Epithelial cell of esophagus (primary cell): Measurements from ENCODE around the gene KLHL15.
A peak's percentile ranks its signal among the peaks of the same experiment; 100 is the strongest.

ENCODE experiments used
- DNase-seq: peaks from one replicate; pipeline ENCODE4 v3.0.0; 2010; ENCODE audit warnings: low read depth
- H3K4me3 ChIP-seq: 2 replicates; pipeline ENCODE4 v1.5.1; 2011; ENCODE audit warnings: mild to moderate bottlenecking, low read length, control low read depth
- TF ChIP-seq, protein P1 (sequence below): IDR thresholded peaks from 2 replicates; pipeline ENCODE4 v1.5.1; 2011; ENCODE audit warnings: low read depth, mild to moderate bottlenecking, low read length, control low read depth, inconsistent platforms; ENCODE audit not compliant: insufficient read depth; ENCODE audit errors: missing control alignments

The KLHL15 gene

DNA sequence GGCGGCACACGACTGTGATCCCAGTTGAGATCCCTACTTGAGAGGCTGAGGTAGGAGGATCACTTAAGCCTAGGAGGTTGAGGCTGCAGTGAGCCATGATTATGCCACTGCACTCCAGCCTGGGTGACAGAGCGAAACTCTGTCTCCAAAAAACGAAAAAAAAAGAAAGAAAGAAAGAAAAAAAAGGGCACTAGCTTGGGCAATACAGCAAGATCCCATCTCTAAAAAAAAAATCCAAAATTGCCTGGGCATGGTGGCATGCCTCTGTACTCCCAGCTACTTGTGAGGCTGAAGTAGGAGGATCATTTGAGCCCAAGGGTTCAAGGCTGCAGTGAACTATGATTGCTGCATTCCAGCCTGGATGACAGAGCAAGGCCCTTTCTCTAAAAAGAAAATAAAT is 10.7 kb upstream of the KLHL15 start:
- no peak for DNase-seq
- no peak overlapping the region for H3K4me3 ChIP-seq
- TF ChIP-seq, protein P1, sequence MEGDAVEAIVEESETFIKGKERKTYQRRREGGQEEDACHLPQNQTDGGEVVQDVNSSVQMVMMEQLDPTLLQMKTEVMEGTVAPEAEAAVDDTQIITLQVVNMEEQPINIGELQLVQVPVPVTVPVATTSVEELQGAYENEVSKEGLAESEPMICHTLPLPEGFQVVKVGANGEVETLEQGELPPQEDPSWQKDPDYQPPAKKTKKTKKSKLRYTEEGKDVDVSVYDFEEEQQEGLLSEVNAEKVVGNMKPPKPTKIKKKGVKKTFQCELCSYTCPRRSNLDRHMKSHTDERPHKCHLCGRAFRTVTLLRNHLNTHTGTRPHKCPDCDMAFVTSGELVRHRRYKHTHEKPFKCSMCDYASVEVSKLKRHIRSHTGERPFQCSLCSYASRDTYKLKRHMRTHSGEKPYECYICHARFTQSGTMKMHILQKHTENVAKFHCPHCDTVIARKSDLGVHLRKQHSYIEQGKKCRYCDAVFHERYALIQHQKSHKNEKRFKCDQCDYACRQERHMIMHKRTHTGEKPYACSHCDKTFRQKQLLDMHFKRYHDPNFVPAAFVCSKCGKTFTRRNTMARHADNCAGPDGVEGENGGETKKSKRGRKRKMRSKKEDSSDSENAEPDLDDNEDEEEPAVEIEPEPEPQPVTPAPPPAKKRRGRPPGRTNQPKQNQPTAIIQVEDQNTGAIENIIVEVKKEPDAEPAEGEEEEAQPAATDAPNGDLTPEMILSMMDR: no peak

DNA sequence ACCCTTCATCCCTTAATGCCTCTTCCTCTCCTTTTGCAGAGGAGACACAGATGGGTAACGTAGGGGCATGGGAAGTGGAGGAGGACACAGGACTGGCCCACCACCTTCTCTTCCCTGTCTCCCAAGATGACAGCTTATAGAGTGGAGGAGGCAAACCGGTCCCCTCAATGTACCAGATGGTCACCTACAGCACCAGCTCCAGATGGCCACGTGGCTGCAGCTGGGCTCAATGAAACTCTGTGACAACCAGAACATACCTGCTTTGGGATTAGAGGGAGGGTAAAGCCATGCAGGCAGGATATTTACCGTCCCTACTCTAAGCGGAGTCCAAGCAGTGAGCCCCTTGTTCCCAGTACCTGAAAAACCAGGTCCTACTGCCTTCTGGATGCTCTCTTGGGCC is 7.5 kb upstream of the KLHL15 start:
- TF ChIP-seq, protein P1: no peak
- H3K4me3 ChIP-seq: no peak overlapping the region
- DNase-seq: no peak

DNA sequence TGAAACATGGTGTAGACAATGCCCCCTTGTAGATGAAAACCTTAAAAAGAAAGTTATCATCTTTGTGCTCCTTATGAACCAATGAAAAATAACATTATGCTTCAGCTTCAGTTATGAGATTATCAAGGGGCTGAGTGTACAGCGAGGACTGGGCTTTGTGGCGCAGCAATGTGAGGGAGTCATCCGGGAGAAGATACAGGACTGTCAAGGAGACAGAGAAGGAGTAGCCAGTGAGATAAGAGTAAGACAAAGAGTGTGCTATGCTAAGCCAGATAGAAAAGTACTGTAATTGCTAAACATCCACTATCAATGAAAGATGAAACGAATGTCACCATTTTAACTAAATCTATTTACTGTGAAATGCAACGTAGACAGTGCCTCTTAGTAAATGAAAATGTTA is 3.6 kb upstream of the KLHL15 start:
- TF ChIP-seq, protein P1: no peak
- H3K4me3 ChIP-seq: no peak overlapping the region
- DNase-seq: no peak

DNA sequence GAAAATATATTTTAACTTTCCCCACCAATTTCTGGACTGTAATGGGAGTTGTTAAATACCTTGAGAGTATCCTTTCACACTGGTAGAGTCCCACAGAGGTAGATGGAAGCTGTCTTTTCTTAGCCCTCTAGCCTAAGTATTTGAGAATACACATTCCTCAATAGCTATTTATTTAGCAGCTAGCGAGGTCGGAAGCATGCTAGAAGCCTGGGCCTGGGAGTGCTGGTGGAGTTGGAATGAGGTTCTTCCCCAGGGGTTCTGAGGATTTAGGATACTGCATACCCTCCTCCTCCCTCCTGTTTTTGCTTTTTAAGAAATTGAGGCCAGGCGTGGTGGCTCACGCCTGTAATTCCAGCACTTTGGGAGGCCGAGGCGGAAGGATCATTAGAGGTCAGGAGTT is 999 bp upstream of the KLHL15 start:
- TF ChIP-seq, protein P1: no peak
- no peak for DNase-seq
- H3K4me3 ChIP-seq: no peak overlapping the region

DNA sequence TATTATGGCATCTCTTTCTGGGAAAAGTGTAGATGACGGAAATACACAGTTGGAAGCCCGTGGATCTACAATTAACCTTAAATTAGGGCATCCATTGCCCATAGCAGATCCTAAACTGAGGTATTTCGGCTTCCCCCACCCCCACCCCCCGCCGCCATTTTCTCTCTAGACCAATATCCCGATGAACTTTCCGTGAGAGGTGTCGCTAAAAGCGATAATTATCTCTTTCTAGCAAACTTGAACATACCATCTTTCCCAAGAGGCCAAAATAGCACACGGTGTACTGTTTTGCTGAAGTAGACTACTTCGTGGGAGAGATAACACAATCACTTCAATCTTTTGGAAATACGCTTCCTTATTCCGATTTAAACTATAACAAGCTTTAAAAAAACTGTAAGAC is 554 bp downstream of the KLHL15 start:
- TF ChIP-seq, protein P1: no peak
- peak overlapping the region; percentile 64 for H3K4me3 ChIP-seq
- DNase-seq: no peak

DNA sequence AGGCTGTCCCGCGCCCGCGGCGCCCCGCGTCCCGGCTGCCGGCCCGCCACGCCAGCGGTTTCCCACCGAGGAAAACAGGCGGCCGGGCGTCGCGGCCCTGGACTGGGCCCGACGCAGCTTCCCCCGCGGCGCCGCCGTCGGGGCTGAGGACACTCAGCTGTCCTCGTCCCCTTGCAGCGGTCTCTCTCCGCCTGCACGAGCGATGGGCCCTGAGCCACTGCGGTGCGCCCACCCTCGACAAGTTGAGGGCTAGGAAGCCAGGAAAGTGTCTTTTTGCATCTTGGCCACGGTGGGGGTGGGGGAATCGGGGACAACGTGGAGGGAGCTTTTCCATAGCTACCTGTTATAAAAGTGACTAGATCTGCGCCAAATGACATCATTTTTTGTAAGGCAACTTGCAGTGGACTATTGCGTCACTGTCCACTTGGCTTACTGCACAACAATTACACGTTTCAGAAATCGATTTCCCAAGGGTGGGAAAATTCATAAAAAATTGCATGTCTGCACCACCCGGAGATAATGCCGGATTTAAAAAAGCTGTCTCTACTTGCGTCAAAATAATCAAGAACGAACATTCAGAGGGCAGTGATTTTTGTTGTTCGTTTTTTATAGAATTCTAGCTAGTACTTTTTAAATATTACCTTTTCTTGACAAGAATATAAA is 1.1 kb downstream of the KLHL15 start:
- TF ChIP-seq, protein P1: no peak
- H3K4me3 ChIP-seq: peak overlapping the region; percentile 64
- DNase-seq: peak; percentile 39
